GM21786 (cell line): Measurements from ENCODE around the gene CREBBP.
A peak's percentile ranks its signal among the peaks of the same experiment; 100 is the strongest.
"Not testable (repeated sequence)": the region's sequence is repeated elsewhere in the genome, so short reads cannot be mapped to it uniquely, and the experiment has no call there.

Experiments
- ATAC-seq: cut with Tn5 transposase; IDR thresholded peaks from one replicate; pipeline ENCODE4 v1.9.1; 2021; ENCODE audit not compliant: unreplicated experiment

The CREBBP gene

DNA sequence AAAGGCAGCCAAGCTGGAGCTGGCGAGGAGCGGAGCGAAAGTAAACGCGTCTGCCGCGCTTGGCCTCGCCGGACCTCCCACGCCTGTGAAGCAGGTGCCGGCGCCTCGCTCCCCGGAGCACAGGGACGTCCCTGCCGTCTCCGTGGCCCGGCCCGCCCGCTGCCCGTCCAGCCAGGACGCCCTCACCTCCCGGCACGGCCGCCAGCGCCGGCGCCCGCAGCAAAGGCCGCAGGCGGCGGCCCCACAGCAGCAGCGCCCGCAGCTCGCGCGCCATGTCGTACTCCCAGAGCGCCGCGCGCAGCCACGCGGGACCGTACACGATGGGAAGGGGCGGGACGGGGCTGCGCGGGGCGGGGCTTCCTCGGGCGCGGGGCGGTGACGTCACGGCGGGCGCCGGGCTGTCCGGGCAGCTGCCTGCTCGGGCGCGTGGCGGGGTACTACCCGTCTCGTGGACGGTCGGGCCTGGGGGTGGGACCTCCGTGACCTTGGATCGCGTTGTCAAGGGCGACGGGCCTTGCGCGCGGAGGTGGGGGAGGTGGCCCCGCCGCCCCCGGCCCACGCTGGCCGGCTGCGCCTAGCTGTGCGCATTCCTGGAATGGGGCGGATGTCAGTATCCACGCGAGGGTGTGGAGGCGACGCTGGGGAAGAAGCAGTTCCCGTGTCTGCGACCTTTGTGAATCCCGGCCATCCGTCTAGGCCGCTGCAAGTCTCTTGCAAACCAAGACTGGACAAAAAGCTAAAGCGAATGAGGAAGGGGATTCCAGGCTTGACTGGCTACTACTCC is 163.1 kb downstream of the CREBBP start, which contains the start of gene TRAP1:
Gene TRAP1, minus strand, starts transcription at position 290 of the 784 bp plus-strand sequence. Its CDS starts 16 bp downstream, at position 274.
- peak; percentile 68 for ATAC-seq

DNA sequence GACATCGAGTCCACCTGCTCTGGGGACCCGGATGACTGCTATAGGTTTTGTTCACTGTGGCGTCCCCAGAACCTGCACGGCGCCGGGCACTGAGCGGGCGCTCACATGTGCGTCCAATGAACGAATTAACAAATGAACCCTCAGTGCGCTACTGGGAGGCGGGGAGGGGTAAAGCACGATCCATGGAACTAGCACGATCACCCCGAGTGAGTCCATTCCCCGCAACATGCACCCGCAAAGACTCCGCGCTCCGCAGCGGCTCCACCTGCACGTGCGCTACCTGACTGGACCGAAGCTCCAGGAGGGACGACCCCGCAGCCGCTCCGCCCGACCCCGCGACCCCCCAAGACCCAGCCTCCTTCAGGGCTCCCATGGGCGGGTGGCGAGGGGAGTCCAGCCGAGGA is 163.7 kb downstream of the CREBBP start:
- no peak for ATAC-seq

DNA sequence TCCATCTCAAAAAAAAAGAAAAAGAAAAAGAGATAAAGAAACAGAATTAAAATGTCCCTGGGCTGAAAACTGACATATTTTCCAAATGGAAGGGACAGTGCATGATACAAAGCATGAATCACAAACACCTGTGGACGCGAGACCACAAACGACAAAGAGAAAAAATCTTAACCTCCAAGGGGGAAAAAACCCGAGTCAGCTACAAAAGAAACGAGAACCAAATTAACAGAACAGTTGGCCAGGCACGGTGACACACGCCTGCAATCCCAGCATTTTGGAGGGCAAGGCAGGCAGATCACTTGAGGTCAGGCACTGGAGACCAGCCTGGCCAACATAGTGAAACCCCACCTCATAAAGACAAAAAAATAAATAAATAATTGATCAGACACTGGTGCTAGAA is 165.1 kb downstream of the CREBBP start:
- ATAC-seq, result no peak

DNA sequence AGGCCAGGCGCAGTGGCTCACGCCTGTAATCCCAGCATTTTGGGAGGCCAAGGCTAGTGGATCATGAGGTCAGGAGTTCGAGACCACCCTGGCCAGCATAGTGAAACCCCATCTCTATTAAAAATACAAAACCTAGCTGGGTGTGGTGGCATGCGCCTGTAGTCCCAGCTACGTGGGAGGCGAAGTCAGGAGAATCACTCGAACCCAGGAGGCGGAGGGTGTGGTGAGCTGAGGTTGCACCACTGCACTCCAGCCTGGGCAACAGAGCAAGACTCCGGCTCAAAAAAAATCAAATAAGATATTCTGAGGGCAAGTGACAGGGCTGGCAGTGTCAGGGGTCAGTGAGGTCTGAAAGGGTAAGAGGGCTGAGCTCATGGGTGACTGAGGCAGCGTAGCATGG is 166.1 kb downstream of the CREBBP start:
- ATAC-seq, result not testable (repeated sequence)

DNA sequence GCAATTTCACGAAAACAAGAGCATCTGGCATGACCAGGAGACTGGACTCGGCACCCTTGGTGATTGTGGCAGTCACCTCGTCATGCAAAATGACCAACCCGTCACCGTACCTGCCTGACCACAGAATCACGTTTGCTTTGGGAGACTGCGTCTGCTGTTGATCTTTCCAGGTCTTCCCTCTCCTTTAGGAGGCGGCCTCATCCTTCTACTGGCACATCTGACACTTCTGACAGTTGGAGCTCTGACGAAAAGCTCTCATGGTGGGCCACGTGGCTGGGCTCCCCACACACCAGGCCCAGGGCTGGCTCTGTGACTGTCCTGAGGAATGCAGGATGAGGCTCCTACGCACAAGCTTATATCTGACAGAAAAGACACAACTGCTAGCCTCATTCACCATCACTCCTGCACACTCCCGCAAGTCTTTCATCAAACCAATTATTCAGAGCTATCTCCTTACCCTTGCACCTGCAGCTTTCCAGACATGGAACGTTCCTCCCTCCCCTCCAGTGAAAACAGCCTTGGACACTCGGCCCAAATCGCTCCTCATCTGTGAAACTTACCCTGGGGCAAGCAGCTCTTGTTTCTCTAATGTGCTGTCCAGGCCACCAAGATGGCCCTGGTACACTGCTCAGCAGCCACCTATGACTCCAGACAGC is 166.8 kb downstream of the CREBBP start:
- no peak for ATAC-seq

DNA sequence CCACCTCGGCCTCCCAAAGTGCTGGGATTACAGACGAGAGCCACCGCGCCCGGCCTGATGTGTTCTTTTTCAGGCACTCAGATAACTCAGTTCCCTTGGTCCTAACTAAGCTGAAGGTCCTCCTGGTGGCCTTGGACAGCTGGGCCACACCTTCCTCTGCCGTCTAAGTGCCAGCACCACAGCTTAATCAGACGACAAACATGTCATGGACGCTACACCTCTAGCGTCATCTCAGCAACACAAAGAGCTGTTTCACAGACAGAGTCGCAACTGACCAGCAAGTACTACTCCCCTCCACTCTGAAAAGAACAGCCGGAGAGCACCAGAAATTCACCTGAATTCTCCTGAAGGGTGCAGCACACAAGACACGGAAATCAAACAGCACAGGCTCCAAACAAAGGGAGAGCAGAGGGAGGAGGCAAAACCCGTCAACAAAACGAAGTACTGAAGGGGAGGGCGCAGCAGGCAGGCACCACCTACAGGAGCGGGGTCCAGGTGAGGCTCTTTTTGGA is 167.6 kb downstream of the CREBBP start:
- ATAC-seq, result no peak

DNA sequence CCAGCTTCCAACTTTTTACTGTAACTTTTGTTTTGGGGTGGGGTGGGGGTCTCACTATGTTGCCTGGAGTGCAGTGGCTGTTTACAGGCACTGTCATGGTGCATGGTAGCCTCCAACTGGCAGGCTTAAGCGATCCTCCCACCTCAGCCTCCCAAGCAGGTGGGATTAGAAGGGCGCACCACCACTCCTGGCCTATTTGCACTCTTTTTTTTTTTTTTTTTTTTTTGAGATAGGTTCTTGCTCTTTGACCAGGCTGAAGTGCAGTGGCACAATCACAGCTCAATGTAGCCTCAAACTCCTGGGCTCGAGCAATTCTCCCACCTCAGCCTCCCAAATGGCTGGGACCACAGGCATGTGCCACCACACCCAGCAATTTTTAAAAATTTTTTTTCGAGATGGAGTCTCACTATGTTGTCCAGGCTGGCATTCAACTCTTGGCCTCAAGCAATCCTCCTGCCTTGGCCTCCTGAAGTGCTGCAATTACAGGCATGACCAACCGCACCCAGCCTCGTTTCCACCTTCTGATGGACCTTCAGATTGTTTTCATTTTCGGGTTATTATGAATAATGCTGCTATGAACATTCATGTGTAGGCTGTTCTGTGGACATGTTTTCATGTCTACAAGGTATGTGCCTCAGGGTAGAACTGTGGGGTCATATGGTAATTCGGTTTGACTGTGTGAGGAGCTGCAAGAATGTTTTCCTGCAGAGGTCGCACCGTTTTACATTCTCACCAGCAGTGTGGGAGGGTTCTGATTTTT is 174.1 kb downstream of the CREBBP start:
- no peak for ATAC-seq

DNA sequence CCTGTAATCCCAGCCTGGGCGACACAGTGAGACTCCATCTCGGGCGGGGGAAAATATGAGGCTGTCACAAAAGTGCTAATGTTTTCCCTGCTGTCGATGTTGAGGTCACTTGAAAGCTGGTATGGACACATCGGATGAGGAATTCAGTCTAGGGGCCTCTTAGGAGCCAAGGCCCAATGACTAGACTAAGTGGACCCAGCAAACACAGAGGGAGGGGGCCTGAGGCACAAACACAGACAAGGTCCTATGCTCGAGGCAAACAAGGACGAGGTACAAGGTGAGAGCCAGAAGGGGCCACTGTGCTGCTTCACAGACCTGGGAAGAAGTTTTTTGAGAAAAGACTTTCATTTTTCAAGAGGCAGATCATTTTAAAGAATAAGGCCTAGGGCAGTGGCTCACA is 178.4 kb downstream of the CREBBP start:
- ATAC-seq, result no peak

DNA sequence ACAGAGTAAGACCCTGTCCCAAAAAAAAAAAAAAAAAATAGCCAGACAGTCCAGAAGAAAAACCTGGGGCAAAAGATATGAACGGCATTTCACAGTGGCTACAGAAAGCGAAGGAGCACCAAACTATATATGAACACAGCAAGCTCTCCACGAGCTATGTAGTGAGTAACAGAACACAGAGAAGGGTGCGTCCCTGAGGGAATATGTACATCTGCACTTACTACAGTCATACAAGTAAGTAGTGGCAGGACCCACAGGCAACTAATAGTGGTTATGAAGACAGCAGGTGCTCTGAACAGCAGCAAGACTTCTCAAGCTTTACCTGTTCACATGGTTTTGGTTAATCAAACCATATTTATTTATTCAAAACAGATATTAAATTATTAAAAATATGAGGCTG is 179.0 kb downstream of the CREBBP start:
- no peak for ATAC-seq

DNA sequence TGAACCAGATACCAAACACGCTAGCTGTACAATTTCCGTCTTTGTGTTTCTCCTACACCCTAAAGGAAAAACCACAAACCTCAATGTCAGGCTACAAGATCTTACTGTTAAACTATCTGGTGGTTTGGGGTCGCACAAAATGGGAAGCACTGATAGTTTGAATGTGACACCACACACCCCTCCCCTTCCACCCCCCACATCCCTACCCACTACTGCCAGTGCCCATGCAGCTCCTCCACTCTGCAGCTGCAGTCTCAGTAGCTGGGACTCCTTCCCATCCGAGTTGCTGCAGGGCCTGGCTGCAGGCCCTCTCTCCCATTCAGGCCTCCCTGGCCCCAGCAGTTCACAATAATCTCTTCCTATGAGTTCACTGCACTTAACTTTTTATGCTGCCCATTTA is 181.6 kb downstream of the CREBBP start:
- ATAC-seq, result no peak

DNA sequence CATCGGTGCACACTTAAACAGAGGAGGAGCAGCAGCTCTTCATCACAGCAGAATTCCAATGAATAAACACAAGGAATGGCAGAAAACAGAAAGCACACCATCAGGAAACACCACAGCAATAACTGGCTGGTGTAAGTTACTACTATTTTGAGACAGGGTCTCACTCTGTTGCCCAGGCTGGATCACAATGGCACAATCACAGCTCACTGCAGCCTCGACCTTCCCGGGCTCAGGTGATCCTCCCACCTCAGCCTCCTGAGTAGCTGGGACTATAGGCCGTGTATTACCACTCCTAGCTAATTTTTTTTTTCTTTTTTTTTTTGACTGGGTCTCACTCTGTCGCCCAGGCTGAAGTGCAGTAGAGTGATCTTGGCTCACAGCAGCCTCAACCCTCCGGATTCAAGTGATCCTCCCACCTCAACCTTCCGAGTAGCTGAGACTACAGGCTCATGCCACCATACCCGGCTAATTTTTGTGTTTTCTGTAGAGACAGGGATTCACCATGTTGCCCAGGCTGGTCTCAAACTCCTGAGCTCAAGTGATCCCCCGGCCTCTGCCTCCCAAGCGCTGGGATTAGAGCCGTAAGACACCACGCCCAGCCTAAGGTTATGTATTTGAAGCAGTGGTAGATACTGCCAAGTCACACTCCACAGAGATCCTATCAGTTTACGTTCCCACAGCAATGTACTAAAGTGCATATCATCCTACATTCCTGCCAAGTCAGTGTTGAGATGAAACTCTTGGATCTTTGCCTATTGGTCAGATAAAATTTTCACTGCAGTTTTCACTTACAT is 183.9 kb downstream of the CREBBP start:
- ATAC-seq, result no peak

DNA sequence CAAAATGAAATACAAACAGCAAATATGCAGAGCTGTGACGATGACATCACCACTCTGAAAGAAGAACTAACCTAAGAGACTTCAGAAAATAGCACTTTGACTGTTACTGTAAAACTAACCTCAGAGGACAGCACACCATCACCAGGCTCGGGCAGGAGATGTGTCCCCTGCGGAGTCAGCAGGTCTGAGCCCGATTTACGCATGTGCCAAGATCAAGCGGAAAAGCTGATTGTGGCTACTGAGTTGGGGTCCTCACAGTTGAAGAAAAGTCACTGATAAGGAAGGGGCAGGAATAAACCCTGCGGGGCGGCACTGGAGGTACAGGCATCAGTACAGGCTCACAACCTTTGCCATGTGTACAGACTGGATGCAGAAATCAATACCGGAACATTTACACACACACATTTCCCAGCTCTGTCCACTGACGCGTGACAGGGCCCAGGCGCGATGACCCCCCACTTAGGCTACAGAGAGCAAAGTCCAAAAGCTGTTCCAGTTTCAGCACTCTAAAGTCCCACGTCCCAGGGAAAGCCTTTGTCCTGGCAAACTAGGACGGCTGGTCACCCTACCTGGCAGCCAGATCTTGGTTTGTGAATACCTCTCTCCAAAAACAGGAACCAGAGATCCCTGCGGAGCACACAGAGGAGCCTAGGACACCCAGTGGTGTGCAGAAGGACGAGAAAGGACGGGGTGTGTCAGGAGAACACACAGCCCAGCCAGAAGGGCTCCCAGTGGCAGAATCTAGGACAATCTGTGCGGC is 184.7 kb downstream of the CREBBP start:
- no peak for ATAC-seq

DNA sequence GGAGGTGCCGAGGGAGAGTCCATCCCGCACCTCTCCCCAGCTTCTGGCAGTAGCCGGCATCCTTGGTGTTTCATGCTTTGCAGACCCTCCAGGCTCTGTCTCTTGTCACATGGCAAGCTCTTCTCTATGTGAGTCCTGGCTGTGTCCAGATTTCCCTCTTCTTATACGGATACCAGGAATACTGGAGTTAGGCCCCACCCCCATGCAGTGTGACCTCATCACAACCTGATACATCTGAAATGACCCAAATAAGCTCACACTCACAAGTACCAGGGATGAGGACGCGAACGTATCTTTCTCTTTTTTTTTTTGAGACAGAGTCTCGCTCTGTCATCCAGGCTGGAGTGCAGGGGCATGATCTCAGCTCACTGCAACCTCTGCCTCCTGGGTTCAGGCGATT is 186.5 kb downstream of the CREBBP start:
- ATAC-seq, result no peak

DNA sequence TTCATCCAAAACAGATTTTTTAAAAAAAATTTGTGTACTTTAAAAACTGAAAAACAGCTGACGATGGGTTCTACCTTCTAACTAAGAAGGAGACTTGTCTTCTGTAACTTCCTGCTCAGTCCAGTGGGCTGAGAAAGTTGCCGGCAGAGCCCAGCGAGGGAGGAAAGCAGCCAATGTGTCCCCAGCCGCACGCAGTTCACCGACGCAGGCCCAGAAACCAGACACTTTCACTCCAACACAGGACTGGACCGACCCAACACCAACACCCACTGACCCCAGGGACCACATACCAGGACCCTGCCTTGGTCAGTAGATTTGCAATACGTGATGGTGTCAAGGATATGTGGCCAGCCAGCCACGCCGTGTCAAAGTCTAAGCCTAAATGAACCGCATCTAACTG is 188.8 kb downstream of the CREBBP start:
- ATAC-seq, result no peak

DNA sequence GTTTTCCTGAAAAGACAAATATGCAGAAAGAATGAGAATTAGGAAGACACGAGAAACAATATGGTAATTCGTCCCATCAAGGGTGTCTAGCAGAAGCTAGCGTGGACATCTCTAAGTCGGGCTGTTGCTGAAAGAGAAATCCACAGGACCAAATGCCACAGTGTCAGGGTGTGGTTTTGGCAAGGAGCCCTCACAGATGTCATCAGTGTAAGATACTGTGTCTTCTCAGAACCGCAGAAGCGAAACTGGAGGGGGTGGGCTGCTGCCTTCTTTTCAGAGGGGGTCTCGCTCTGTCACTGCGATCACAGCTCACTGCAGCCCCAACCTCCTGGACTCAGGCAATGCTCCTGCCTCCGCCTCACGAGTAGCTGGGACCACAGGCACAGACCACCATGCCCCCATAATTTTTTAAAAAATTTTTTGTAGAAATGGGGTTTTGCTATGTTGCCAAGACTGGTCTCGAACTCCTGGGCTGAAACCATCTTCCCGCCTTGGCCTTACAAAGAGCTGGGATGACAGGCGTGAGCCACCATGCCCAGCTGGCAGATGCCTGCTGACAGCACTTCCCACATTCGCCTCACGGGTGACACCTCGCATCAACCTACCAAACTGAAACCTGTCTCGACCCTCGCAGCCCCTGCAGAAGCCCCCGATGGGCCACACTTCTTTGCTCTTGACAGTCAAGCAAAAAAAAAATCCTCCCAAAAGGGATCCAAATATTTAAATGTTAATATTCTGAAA is 189.4 kb downstream of the CREBBP start:
- no peak for ATAC-seq

DNA sequence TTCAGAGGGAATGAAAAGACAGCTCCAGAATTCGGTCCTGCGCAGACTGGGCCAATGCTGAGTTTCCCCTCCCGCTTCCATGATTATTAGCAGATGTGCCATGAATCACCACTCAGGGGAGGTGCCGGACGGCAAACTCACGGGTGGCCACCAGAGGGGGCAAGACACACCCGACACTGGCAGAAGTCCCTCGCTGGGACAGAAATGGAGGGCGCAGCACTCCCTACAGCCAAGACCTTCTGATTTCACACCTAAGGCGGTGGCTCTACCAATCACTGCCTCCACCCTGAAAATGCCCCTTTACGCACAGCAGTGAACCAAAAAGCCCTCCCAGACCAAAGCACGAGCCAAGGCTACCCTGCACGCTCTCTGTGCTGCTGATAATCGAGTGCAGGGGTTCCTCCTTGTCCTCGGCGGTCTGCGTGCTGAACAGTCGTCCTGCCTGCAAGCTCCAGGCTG is 190.0 kb downstream of the CREBBP start:
- ATAC-seq, result peak; percentile 74

DNA sequence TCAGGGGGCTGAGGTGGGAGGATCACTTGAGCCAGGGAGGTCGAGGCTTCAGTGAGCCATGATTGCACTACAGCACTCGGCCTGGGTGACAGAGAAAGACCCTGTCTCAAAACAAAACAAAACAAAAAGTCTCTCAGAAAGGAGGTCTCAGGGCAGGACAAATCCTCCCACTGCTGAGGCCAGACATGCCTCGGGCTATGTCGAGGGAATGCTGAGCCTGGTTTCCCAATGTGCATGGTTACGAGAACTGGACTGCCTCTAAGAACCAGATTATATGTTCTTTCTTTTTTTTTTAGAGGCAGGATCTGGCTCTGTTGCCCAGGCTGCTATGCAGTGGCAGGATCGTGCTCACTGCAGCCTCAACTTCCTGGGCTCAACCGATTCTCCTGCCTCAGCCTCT is 190.8 kb downstream of the CREBBP start:
- ATAC-seq, result no peak

DNA sequence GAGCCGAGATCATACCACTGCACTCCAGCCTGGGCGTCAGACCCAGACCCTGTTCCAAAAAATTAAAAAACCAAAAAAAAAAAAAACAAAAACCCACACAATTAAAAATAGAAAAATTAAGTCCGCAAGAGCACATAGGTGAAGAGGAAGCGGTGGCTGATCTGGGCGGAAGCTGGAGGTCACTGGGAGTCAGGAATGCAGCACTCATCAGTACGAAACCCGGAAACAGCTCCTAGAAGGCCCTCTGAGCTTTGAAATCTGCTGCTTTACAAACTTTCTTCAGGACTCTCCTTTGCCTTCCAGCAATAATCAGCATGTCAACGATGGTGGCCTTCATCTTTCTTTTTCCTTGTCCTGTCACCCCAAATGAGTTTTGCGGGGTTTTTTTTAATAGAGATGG is 192.7 kb downstream of the CREBBP start:
- no peak for ATAC-seq

DNA sequence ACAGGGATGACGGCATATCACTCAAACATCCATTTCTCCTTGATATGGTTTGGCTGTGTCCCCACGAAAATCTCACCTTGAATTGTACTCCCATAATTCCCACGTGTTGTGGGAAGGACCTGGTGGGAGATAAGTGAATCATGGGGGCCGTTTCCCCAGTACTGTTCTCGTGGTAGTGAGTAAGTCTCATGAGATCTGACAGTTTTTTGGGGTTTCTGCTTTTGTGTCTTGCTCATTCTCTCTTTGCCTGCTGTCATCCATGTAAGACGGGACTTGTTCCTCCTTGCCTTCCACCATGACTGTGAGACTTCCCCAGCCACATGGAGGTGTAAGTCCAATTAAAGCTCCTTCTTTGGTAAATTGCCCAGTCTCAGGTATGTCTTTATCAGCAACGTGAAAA is 193.5 kb downstream of the CREBBP start:
- ATAC-seq, result no peak
